ENCODE measurements around the gene MRPS2. TPM values are rescaled to one million over a fixed set of nuclear protein-coding genes. Genes with fewer than 3 reads are reported as not detected.

MRPS2 gene
- total RNA-seq, 1 donor from 2014 or later: 18.8 TPM

Other genes with a start within 250 kb of the MRPS2 start
- 14.7 TPM for gene PPP1R26, start 20.9 kb upstream of the MRPS2 start, total RNA-seq (ENCODE audit: insufficient read depth, low replicate concordance)
- gene LCN1, start 20.8 kb downstream of the MRPS2 start, total RNA-seq (ENCODE audit: insufficient read depth, low replicate concordance): not detected
- not detected for gene OBP2A, start 45.4 kb downstream of the MRPS2 start, total RNA-seq (ENCODE audit: insufficient read depth, low replicate concordance)
- gene PAEP, start 61.1 kb downstream of the MRPS2 start, total RNA-seq (ENCODE audit: insufficient read depth, low replicate concordance): not detected
- not detected for gene GLT6D1, start 138.9 kb downstream of the MRPS2 start, total RNA-seq (ENCODE audit: insufficient read depth, low replicate concordance)
- gene LCN9, start 162.6 kb downstream of the MRPS2 start, total RNA-seq (ENCODE audit: insufficient read depth, low replicate concordance): not detected
- gene SOHLH1, start 198.8 kb downstream of the MRPS2 start, total RNA-seq (ENCODE audit: insufficient read depth, low replicate concordance): not detected
- 3.6 TPM for gene KCNT1, start 201.5 kb downstream of the MRPS2 start, total RNA-seq (ENCODE audit: insufficient read depth, low replicate concordance)